NB4 (cell line): Measurements from ENCODE around the gene CAMTA1.
A peak's percentile ranks its signal among the peaks of the same experiment; 100 is the strongest.

Experiments used
- DNase-seq: peaks from one replicate; pipeline ENCODE4 v3.0.0; 2010; ENCODE audit warnings: low read depth
- H3K4me3 ChIP-seq: one replicate; pipeline ENCODE4 v1.5.1; 2011; ENCODE audit warnings: mild to moderate bottlenecking, low read depth, low read length, moderate library complexity
- MYC ChIP-seq: IDR thresholded peaks from 2 replicates; pipeline ENCODE4 v1.6.1; 2011; ENCODE audit warnings: low read depth, low read length
- POLR2A ChIP-seq: IDR thresholded peaks from 2 replicates; pipeline ENCODE4 v1.6.1; 2011; ENCODE audit warnings: mild to moderate bottlenecking; ENCODE audit not compliant: insufficient read length; ENCODE audit errors: extremely low read depth
- TF ChIP-seq, protein P1 (sequence below): IDR thresholded peaks from one replicate; pipeline ENCODE4 v1.5.1; 2012; ENCODE audit warnings: low read depth, low read length
- TF ChIP-seq, protein P2 (sequence below): IDR thresholded peaks from 2 replicates; pipeline ENCODE4 v1.6.1; 2011; ENCODE audit warnings: low read depth, low read length

The CAMTA1 gene

DNA sequence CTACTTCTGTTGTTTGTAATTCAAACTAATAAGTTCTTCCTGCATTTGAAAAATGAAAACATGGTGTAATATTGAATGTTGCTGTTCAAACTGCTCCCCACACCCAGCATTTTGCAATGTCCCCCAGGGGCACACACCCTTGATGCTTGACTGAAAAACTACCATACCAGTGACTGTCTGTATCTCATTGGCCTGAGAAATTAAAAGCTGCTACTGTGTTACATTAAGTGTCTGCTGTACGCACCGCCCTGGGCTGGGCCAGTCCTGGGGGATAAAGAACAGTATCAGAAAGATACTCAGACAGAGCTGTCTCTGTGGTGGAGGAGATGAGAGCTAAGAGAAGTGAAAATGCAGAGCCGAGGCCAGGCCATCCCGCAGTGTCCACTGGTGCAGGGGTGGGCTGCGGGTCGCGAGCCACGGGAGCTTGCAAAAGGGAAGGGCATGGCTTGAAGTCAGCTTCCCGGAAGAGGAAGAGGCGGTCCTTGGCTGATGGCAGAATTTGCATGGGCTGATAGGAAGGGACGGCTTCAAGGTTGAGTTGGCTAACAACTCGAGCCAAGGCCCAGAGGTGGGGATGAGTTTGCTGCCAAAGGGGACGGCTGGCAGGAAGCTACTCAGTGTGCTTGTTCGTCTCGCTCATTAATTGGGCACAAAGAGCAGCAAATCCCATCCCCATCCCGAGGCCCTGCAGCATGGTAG is 656.0 kb downstream of the CAMTA1 start:
- no peak overlapping the region for H3K4me3 ChIP-seq
- no peak for DNase-seq
- no peak for TF ChIP-seq POLR2A
- no peak for TF ChIP-seq MYC
- TF ChIP-seq, protein P1, sequence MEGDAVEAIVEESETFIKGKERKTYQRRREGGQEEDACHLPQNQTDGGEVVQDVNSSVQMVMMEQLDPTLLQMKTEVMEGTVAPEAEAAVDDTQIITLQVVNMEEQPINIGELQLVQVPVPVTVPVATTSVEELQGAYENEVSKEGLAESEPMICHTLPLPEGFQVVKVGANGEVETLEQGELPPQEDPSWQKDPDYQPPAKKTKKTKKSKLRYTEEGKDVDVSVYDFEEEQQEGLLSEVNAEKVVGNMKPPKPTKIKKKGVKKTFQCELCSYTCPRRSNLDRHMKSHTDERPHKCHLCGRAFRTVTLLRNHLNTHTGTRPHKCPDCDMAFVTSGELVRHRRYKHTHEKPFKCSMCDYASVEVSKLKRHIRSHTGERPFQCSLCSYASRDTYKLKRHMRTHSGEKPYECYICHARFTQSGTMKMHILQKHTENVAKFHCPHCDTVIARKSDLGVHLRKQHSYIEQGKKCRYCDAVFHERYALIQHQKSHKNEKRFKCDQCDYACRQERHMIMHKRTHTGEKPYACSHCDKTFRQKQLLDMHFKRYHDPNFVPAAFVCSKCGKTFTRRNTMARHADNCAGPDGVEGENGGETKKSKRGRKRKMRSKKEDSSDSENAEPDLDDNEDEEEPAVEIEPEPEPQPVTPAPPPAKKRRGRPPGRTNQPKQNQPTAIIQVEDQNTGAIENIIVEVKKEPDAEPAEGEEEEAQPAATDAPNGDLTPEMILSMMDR, result no peak
- TF ChIP-seq, protein P2, sequence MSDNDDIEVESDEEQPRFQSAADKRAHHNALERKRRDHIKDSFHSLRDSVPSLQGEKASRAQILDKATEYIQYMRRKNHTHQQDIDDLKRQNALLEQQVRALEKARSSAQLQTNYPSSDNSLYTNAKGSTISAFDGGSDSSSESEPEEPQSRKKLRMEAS, result no peak

GRCh38 chr1:7442036-7442435 is 656.8 kb downstream of the CAMTA1 start:
- TF ChIP-seq, protein P1, result no peak
- TF ChIP-seq MYC (no peak), POLR2A (no peak)
- TF ChIP-seq, protein P2, result no peak
- no peak for DNase-seq
- no peak overlapping the region for H3K4me3 ChIP-seq

DNA sequence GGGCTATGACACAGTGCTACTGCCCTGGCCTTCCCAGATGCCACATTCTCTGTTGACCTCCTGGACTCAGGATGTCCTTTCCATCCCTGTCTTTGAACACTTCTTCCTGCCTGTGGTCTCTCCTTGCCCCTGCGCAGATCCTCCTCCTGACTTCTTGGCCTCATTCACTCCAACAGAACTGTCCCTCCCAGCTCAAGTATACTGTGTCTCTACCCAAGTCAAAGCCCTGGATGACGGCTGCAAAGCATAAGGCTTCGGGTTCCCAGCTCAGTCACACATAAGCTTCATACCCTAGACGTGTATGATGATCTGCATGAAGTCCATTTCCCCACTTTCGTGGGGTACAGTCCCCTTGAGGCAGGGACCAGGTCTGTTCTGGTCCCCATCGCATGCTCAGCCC is 657.7 kb downstream of the CAMTA1 start:
- TF ChIP-seq MYC, result no peak
- TF ChIP-seq, protein P1, result no peak
- no peak for TF ChIP-seq POLR2A
- TF ChIP-seq, protein P2, result no peak
- DNase-seq, result no peak
- H3K4me3 ChIP-seq, result no peak overlapping the region

DNA sequence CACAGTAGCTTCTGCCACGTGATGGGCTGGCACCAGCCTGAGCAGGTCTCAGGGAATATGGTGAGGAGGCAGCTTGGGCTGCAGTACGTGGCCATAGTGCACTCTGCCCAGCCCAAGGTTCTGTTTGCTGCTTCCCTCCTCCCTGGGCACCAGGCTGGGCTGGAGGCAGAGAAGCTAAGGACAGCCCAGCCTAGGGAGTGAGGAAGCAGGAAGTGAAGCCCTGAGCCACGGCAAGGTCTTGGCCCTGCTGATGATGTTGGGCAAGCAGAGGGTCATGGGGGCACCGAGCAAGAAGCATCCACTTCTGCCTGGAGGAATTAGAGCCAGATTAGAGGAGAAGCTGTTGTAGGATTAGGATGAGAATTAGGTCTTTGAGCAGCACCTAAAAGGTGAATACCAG is 659.1 kb downstream of the CAMTA1 start:
- TF ChIP-seq, protein P2, result no peak
- TF ChIP-seq MYC, result no peak
- TF ChIP-seq, protein P1, result no peak
- no peak for TF ChIP-seq POLR2A

DNA sequence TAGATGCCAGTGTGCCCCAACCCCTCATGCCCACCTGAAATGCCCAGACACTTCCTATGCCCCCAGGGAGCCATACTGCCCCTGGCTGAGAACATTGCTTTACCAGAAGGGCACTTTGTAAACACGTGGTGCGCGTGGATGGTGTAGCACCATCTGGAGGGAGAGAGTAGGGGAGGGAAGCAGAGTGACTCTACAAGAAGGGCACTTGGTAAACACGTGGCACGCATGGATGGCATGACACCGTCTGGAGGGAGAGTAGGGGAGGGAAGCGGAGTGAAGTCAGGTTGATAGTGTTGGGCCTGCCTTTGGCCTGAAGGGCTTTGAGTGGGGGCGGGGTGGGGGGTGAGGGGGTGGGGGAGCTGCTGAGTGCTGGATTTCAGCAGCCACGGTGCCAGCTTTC is 661.8 kb downstream of the CAMTA1 start:
- no peak for DNase-seq
- TF ChIP-seq, protein P2, result peak; percentile 31; the same call in 1 of the 2 replicates
- no peak for TF ChIP-seq POLR2A
- H3K4me3 ChIP-seq, result no peak overlapping the region

More for the DNA sequence above, 659.1 kb downstream of the CAMTA1 start:
- no peak overlapping the region for H3K4me3 ChIP-seq
- DNase-seq, result no peak

GRCh38 chr1:7447736-7448135 is 662.5 kb downstream of the CAMTA1 start:
- no peak for DNase-seq
- TF ChIP-seq, protein P2, result no peak
- no peak for TF ChIP-seq MYC
- TF ChIP-seq, protein P1, result no peak
- TF ChIP-seq POLR2A, result no peak

More at GRCh38 chr1:7447736-7448135, 662.5 kb downstream of the CAMTA1 start:
- no peak overlapping the region for H3K4me3 ChIP-seq
